Endothelial cell of umbilical vein (primary cell): ENCODE results near the gene SMARCC1.

Experiments
- CTCF ChIP-seq, 2 donors: IDR thresholded peaks; 1 replicate in 1 of 2; 2 replicates in 1 of 2; pipeline ENCODE4 v1.5.1; 2011; ENCODE audit warnings: low read length in 2 of 2, mild to moderate bottlenecking in 2 of 2, moderate library complexity in 2 of 2, control low read depth in 1 of 2, inconsistent platforms in 1 of 2, low read depth in 1 of 2; ENCODE audit not compliant: insufficient read depth in 1 of 2; ENCODE audit errors: extremely low read depth in 1 of 2
- EZH2 ChIP-seq: IDR thresholded peaks from 2 replicates; pipeline ENCODE4 v1.6.1; 2012; ENCODE audit warnings: borderline replicate concordance, low read depth, mild to moderate bottlenecking, moderate library complexity, low read length, inconsistent platforms; ENCODE audit not compliant: severe bottlenecking
- FOS ChIP-seq: IDR thresholded peaks from 2 replicates; pipeline ENCODE4 v1.6.1; 2011; ENCODE audit warnings: mild to moderate bottlenecking, low read length, moderate library complexity, borderline replicate concordance; ENCODE audit not compliant: insufficient read depth
- GATA2 ChIP-seq: IDR thresholded peaks from 2 replicates; pipeline ENCODE4 v1.7.0; 2011; ENCODE audit warnings: low read depth, mild to moderate bottlenecking, moderate library complexity, mixed read lengths, low read length; ENCODE audit not compliant: insufficient read length, insufficient read depth
- JUN ChIP-seq: IDR thresholded peaks from 2 replicates; pipeline ENCODE4 v1.6.1; 2011; ENCODE audit warnings: borderline replicate concordance, low read depth; ENCODE audit not compliant: insufficient read length, insufficient read depth
- MAX ChIP-seq: IDR thresholded peaks from 2 replicates; pipeline ENCODE4 v1.6.1; 2011; ENCODE audit not compliant: insufficient read depth, insufficient read length
- MYC ChIP-seq: IDR thresholded peaks from one replicate; pipeline ENCODE4 v1.6.1; 2011; ENCODE audit warnings: mild to moderate bottlenecking, low read depth, low read length
- POLR2A ChIP-seq: IDR thresholded peaks from 2 replicates; pipeline ENCODE4 v1.6.1; 2012; ENCODE audit warnings: low read depth, mild to moderate bottlenecking, control low read depth, low read length
- POLR2AphosphoS5 ChIP-seq: IDR thresholded peaks from 2 replicates; pipeline ENCODE4 v1.6.1; 2012; ENCODE audit warnings: low read depth, mild to moderate bottlenecking, control low read depth, low read length, moderate library complexity; ENCODE audit not compliant: insufficient read depth

- TF ChIP-seq CTCF (IDR thresholded peaks at IDR 0.05; ENCODE audit: extremely low read depth in 1 of 2, insufficient read depth in 1 of 2, low read depth in 1 of 2, low read length in 2 of 2) (no peak), EZH2 (no peak), MAX (no peak), FOS (no peak), POLR2AphosphoS5 (no peak), MYC (no peak), POLR2A (no peak), JUN (no peak), GATA2 (no peak)
These were observed 244.7 kb downstream of the SMARCC1 start for GRCh38 chr3:47536967-47537366.
